NCI-H82 treated with DMSO at 0.1 percent for 48 hours (cell line): ENCODE results near the gene SMARCA4.
"Not testable (repeated sequence)": the region's sequence is repeated elsewhere in the genome, so short reads cannot be mapped to it uniquely, and the experiment has no call there.

Source experiments
- DNase-seq: peaks from one replicate; lab custom pipeline; 2025; ENCODE audit not compliant: unreplicated experiment; lab: John Stamatoyannopoulos, UW

SMARCA4 gene

DNA sequence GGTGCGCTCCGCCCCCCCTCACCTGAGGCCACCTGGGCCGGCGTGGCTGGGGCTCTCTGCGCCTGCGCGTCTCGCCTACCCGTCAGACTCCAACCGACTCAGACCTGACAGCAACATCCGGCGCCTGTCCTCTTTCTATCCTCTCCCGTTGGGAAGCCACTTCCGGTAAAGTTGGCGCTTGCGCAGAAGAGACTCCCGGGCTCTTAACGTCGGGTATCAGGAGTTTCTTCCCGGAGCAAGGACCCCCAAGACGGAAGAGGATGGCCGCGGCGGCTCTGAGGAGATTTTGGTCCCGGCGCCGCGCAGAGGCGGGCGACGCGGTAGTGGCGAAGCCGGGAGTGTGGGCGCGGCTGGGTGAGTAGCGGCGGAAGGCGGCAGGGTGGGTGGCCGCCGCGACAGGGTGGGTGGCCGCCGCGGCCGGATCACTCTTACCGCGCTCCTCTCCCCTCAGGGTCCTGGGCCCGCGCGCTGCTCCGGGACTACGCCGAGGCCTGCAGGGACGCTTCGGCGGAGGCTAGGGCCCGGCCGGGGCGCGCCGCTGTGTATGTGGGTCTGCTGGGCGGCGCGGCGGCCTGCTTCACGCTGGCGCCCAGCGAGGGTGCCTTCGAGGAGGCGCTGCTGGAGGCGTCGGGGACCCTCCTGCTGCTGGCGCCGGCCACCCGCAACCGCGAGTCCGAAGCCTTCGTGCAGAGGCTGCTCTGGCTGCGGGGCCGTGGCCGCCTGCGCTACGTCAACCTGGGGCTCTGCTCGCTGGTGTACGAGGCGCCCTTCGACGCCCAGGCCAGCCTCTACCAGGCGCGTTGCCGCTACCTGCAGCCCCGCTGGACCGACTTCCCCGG lies 32.0 kb upstream of the SMARCA4 start, which contains the start of the genes TIMM29 and YIPF2:
TIMM29 (plus strand) TSS at position 249 of the 839 bp plus-strand sequence; CDS start at position 261, 12 bp downstream.
YIPF2 (minus strand) TSS at position 77 of the 839 bp plus-strand sequence. CDS start 229 bp downstream, outside the sequence.
- peak; percentile 92 for DNase-seq

DNA sequence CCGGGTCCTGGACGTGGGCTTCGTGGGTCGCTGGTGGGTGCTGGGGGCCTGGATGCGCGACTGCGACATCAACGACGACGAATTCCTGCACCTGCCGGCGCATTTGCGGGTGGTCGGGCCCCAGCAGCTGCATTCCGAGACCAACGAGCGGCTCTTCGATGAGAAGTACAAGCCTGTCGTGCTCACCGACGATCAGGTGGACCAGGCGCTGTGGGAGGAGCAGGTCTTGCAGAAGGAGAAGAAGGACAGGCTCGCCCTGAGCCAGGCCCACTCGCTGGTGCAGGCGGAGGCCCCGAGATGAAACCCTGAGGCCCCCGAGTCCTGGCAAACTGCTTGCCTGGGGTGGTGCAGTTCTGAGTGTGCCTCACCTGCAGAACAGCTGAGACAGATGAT lies 31.4 kb upstream of the SMARCA4 start:
- DNase-seq = no peak

DNA sequence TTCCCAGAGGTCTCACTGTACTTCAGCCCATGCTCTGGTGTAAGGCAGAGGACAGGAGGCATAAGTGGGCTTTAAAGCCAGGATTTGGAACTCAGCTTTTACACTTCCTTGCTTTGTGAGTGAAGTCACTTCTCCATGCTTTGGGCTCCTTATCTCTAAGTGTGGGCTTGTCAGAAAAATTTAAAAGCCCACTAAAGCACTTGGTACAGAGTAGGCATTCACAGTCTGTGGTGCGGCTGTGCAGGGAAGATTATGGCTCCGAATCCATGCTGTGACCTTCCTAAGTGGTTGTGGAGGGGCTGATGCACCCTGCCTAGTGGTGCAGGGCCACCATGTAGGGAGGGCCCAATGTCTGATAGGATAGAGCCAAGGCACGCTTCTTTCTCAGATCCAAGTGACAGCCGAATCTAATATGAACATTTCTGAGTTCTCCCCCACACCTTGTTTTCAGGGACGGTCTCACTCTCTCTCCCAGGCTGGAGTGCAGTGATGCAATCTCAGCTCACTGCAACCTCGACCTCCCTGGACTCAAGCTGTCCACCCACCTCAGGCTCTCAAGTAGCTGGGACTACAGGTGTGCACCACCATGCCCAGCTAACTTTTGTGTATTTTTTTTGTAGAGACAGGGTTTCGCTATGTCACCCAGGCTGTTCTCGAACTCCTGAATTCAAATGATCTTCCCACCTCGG lies 25.3 kb upstream of the SMARCA4 start:
- DNase-seq = no peak

DNA sequence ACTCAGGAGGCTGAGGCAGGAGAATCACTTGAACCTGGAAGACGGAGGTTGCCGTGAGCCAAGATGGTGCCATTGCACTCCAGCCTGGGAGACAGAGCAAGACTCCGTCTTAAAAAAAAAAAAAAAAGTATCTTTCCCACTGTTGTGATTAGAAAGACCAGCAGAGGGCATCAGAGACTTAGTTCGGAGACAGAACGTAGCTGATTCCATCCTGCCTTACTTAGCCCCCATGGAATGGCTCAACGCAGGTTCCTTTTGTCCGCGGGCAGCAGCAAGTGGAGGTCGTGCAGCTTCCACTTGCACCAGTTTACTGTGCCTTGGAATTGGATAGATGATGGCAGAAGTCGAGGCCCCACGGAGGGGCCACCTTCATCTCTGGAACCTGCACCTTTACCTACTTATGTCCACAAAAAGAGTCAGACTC lies 24.2 kb upstream of the SMARCA4 start:
- peak; percentile 73 for DNase-seq

DNA sequence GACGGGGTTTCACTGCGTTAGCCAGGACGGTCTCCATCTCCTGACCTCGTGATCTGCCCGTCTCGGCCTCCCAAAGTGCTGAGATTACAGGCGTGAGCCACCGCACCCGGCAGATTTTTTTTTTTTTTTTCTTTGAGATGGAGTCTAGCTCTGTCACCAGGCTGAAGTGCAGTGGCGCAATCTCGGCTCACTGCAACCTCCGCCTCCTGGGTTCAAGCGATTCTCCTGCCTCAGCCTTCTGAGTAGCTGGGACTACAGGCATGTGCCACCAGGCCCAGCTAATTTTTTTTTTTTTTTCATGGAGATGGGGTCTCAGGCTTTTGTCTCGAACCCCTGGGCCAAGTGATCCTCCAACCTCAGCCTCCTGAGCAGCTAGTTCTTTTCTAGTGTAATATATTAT lies 19.2 kb upstream of the SMARCA4 start:
- DNase-seq = not testable (repeated sequence)

DNA sequence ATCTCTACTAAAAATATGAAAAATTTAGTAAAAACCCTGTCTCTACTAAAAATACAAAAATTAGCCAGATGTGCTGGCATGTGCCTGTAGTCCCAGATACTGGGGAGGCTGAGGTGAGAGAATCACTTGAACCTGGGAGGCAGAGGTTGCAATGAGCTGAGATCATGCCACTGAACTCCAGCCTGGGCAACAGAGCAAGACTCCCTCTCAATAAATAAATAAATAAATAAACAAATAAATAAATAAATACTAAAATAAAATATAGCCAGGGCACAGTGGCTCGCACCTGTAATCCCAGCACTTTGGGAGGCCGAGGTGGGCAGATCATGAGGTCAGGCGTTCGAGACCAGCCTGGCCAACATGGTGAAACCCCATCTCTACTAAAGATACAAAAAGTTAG lies 17.4 kb upstream of the SMARCA4 start:
- not testable (repeated sequence) for DNase-seq

DNA sequence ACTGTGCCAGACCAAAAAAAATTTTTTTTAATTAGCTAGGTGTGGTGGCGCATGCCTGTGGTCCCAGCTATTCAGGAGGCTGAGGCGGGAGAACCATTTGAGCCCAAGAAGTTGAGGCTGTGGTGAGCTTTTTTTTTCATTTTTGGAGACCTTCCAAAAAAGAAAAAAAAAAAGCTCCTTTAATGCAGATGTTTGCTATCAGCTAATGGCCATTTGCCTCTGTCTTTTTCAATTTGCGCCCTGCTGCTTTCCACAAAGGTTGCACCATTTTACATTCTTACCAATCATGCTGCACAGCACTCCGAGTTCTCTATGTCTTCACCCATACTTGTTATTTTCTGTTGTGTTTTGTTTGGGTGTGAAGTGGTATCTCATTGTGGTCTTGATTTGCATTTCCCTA lies 15.6 kb upstream of the SMARCA4 start:
- no peak for DNase-seq

DNA sequence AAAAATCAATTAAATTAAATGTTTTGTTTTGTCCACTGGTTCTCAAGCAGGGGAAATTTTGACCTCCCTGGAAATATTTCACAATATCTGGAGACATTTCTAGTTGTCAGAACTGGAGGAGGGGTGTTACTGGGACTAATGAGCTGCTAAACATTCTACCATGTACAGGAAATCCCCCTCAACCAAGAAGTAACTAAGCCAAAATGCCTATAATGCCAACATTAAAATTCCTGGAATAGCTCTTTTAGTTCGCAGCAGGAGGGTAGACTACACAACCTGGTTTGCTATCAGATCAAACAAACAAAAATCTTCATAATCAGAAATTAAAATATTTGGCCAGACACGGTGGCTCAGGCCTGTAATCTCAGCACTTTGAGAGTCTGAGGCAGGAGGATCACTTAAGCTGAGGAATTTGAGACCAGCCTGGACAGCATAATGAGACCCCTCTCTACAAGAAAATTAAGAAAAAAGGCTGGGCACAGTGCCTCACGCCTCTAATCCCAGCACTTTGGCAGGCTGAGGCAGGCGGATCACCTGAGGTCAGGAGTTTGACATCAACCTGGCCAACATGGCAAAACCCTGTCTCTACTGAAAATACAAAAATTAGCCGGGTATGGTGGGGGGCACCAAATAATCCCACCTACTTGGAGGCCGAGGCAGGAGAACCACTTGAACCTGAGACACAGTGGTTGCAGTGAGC lies 13.7 kb upstream of the SMARCA4 start:
- no peak for DNase-seq

DNA sequence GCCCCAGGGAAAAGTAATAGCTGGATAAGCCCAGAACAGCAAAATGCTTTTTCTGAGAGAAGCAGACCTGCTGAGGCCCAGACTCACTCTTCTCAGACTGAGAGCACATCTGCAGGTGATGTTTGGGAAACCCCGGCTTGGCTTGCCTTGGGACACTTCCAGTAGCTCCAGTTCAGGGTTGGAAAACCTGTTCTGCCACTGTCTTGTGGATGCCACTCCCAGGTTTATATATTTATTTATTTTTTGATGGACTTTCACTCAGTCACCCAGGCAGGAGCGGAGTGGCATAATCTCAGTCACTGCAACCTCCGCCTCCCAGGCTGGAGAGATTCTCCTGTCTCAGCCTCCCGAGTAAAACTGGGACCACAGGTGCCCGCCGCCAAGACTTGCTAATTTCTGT lies 8.0 kb upstream of the SMARCA4 start:
- DNase-seq = no peak

DNA sequence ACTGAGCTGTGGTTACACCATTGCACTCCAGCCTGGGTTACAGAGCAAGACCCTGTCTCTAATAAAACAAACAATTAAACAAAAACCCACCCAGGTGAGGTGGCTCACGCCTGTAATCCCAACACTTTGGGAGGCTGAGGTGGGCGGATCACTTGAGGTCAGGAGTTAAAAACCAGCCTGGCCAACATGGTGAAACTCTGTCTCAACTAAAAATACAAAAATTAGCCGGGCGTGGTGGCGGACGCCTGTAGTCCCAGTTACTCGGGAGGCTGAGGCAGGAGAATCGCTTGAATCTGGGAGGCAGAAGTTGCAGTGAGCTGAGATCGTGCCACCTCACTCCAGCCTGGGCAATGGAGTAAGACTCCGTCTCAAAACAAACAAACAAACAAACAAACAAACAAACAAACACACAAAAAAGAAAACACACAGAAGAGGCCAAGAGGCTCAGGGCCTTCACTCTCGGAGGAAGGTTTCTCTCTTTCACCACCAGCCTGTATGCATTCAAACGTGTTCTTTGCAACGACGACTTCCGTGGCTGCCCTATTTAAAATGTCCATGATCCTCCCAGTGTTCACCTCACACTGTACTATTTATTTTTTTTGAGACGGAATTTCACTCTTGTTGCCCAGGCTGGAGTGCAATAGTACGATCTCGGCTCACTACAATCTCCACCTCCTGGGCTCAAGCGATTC lies 1.4 kb upstream of the SMARCA4 start:
- DNase-seq = not testable (repeated sequence)

DNA sequence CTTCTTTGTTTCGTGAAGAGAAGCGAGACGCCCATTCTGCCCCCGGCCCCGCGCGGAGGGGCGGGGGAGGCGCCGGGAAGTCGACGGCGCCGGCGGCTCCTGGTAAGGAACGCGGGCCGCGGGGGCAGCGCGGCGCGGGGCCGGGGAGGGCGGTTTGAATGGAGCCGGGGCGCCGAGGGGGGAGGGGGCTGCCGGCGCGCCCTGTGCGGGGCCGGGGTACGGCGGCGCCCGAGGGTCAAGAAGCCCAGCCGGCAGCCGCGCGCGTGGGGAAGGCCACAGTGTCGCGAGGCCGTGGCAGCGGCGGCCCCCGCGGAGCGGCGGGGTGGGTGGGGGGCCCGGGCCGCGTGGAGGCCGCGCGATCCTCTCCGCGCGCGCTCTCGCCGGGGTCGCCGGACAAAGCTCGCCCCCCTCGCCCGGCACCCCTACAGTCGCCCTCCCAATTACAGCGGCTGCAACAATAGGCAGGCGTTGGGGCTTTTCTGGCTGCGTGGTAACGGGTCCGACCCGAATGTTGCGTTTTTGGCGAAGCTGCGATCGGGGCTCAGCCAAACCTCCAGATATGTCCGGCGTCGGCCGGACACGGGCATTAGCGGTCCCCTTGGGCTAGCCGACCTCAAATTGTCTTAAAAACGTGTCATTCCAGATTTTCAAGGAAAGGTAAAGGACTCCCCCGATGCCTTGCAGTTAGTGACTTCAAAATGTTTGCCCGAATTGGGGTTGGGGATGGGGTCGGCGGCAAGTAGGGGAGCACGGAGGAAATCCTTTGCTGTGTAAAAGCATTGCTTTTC lies 437 bp downstream of the SMARCA4 start:
- no peak for DNase-seq

DNA sequence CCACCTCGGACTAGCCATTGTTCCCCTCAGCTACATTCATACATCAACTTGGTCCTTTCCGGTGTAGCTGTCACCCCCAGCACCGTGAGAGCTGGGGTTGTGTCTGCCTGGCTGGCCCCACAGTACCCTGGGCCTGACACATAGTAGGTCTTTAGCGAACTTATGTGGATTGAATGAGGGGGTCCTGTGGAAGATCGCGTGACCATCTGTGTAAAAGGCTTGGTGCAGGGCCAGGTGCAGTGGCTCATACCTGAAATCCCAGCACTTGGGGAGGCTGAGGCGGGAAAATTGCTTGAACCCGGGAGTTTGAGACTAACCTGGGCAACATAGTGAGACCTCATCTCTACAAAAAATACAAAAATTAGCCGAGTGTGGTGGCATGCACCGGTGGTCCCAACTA lies 2.0 kb downstream of the SMARCA4 start:
- no peak for DNase-seq

DNA sequence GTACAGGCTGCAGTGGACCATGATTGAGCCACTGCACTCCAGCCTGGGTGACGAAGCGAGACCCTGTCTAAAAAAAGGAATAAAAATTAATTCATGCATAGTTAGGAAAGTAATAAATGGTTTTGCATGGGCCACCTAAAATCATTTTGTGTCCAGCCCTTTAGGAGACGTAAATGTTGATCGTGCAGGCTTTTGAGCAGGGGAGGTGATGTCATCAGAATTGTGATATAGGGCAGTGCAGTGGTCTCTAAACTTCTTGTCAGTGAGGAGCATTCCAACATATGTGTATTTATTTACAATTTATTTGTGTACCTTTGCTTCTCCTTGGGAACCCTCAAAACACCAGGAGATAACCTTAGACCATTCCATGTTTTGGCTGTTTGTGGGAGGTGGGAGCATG lies 3.0 kb downstream of the SMARCA4 start:
- DNase-seq = no peak

DNA sequence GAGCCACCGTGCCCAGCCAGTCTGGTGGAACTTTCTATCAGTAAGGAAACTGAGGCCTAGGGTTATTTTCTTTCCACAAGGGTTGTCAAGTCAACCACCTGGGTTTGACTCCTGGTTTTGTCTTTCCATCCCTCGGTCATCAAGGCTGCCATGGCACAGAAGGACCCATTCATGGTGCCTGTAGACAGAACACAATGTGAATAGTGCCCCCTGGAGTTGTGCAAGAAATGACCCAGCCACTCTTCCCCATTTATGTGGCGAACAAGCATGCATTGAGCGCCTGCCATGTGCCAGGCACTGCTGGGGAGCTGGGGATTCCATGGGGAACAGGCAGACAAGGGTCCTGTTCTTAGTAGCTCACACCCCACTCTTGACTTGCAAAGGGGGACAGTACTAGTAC lies 4.1 kb downstream of the SMARCA4 start:
- no peak for DNase-seq

DNA sequence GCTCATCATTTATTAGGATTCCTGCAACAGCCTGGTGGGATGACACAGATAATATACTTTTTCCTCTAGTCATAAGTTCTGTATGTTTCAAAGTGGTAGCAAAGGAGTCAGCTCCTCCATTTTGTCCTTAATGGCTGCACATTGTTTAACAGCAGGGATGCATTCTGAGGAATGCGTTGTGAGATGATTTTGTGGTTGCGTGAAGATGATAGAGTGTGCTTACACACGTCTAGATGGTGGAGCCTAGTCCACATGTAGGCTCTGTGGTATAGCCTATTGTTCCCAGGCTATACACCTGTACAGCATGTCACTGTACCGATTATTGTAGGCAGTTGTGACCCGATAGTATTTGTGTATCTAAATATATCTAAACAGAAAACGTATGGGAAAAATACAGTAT lies 4.6 kb downstream of the SMARCA4 start:
- no peak for DNase-seq

DNA sequence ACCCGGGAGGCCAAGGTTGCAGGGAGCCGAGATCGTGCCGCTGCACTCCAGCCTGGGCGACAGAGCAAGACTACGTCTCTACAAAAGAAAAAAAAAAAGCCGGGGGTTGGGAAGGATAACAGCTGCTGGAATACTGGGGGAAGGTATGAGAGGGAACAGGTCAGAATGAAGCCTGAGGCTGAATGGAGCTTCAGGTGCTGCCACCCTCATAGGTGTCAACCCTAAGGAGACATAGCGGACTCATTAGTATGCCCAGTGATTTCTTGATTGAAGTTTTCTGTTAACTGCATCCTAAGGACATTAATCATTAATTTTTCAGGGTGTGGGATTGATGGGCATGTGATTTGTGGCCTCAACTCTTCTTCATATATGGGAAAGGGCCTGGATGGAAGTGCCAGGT lies 6.0 kb downstream of the SMARCA4 start:
- DNase-seq = no peak

DNA sequence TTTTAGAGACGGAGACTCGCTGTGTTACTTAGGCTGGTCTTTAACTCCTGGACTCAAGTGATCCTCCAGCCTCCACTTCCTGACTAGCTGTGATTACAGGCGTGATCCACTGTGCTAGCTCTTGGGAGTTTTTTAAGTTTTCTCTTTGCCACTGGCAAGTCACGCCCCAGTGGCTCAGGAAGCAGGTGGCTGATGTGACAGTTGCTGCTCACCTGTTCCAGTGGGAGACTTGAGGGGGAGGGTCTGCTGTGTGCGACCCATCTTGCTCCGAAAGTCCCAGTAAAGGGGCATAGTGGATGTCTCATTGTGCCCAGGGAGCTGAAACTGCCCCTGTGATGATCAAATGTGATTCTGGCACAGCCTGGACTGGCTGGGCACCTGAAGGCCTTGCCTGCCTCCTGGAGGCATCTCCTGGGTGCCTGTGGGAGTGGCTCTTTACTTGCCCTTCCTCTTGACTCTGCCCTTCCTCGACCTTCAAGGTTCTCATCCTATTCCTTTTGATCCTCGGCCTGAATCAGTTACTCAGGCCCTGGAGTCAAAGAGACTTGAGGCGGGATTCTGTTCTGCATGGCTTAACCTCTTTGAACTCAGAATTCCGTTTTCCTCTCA lies 7.8 kb downstream of the SMARCA4 start:
- DNase-seq = no peak

DNA sequence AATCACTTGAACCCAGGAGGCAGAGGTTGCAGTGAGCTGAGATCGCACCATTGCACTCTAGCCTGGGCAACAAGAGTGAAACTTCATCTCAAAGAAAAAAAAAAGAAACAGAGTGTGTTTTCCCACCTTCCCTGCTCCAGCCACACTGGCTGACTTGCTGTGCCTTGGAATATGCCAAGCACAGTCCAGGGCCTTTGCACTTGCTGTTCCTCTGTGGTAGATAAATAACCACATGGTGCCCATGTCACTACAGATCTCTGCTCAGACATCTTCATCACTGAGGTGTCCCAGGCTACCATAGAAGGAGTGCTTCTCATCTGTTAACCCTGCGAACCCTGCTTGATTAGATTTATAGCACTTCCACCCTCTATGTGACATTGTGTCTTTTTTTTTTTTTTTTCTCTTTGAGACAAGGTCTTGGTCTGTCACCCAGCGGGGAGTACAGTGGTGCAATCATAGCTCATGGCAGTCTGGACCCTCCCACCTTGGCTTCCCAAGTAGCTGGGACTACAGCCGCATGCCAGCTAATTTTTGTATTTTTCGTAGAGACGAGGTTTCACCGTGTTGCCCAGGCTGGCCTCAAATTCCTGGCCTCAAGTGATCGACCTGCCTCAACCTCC lies 10.4 kb downstream of the SMARCA4 start:
- no peak for DNase-seq

DNA sequence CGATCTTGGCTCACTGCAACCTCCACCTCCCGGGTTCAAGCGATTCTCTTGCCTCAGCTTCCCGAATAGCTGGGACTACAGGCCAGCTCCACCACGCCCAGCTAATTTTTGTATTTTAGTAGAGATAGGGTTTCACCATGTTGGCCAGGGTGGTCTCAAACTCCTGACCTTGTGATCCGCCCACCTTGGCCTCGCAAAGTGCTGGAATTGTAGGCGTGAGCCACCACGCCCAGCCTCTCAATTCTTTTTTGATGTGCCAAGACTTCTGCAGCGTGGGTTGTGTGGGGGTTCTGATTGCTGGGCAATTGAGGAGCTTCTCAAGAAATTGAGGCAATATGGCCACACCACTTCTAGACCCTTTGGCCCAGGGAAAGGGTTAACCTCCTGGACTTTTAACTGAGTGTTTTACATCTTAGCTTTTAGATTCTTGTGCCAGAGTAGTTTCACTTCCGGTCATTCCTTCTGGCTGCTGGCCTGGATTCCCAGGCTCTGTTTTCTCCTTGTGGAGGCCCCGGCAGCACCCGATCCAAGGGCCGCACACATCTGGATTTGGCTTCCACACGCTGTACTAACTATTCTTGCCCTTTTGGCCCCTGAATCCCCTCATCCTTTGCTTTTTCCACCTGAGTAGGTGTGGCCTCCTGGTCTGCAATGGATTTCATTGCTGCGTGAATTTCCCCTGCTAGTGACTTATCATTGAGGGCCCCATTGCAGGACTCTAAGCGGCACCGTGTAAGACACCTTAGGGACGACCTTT lies 14.7 kb downstream of the SMARCA4 start:
- no peak for DNase-seq
